Left renal pelvis (tissue), 4 donors: Measurements from ENCODE around the gene FAAP100. TPM values are rescaled to one million over a fixed set of nuclear protein-coding genes. Genes with fewer than 3 reads are reported as not detected.

Experiments
- DNase-seq, 4 donors: peaks; one replicate each; pipeline ENCODE4 v3.0.0-alpha.2; 2013; ENCODE audit warnings: low read depth in 4 of 4, low spot score in 3 of 4
- polyA plus RNA-seq, 4 donors: library from polyadenylated mRNA; unstranded; fragments of 120-200 nt; gene quantifications; one replicate each; pipeline ENCODE4 v1.2.1, GENCODE V29; 2013; ENCODE audit not compliant: insufficient read length in 4 of 4

The FAAP100 gene
- polyA plus RNA-seq, 4 donors, result 19.0 to 37.2 (median 24.3) TPM

DNA sequence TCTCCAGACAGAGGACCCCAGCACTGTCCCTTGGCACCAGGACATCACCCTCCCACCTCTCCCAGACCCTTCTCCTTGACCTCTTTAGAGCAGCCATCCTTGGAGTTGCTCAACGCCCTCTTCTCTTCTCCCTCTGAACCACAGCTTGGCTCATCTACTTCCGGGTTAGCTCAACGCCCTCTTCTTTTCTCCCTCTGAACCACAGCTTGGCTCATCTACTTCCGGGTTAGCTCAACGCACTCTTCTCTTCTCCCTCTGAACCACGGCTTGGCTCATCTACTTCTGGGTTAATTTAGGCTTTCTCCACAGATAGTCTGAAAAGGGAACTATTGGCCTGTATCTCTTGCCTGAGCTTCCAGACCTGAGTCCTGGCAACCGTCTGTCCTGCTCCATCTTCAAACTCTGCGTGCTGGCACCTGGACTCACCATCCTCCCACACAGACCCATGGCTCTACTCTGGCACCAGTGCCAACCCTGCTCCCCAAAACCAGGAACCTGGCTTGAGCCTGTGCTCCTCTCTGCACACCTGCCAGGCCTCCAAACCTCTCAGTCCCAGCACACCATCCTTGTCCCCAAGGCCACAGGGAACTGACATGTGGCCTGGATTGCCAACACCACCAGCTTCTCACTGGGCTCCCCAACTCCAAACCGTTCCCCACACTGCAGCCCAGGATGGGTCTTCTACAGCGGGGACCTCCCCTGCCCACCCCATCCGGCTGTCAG is 25.3 kb upstream of the FAAP100 start:
- no peak for DNase-seq

DNA sequence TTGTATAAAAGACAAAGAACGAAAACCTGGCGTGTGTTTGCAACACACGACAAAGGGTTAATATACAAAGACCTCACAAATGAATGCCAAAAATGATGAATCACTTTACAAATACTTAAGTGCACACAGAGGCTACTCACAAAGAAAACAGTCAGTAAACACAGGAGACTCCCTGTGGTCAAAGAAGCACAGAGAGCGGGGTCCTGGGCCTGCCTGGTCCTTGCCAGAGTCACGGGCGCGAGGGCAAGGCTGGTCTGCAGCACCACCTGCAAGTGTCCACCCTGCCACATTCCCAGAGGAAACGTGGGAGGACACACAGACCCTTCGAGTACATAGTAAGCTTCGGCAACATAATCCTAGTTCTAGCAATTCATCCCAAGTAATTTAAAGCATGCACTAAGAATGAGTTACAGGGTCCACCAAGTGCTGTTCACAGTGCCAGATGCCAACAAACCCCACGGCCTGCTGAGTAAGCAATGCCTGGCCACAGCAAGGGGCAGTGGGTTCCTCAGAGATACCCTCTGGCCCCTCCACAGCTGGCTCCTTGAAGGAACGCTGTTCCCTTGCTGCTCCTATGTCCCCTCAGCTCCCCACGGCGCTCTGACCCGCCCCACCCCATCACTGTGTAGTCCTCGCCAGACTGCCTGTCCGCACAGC is 24.6 kb upstream of the FAAP100 start:
- DNase-seq, result no peak

DNA sequence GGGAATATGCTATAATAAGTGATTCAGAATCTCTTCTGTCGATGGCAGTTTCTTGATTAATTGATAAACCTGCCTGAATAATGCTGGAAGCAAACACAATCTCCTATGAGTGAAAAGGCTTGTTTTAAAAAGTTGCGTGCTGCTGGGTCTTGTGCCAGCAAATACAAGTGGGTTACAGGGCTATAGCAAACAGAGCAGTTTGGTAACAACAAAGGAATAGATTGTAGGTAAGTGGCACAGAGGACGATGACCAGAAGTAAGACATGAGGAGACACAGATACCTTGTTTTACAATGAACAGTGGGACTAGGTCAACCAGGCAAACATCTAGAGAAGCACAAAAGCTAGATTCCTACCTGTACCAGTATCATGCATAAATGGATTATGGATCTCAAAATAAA is 23.7 kb upstream of the FAAP100 start:
- DNase-seq, result no peak

DNA sequence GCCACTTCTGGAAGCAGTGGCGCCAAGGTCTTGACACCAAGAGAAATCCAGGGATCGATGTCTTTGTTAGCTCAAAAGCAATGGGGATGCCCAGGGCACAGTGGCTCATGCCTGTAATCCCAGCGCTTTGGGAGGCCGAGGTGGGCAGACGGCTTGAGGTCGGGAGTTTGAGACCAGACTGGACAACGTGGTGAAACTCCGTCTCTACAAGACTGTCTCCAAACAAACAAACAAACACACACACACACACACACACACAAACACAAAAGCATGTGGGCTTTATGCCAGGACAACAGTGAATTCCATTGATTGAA is 22.4 kb upstream of the FAAP100 start:
- DNase-seq, result no peak

DNA sequence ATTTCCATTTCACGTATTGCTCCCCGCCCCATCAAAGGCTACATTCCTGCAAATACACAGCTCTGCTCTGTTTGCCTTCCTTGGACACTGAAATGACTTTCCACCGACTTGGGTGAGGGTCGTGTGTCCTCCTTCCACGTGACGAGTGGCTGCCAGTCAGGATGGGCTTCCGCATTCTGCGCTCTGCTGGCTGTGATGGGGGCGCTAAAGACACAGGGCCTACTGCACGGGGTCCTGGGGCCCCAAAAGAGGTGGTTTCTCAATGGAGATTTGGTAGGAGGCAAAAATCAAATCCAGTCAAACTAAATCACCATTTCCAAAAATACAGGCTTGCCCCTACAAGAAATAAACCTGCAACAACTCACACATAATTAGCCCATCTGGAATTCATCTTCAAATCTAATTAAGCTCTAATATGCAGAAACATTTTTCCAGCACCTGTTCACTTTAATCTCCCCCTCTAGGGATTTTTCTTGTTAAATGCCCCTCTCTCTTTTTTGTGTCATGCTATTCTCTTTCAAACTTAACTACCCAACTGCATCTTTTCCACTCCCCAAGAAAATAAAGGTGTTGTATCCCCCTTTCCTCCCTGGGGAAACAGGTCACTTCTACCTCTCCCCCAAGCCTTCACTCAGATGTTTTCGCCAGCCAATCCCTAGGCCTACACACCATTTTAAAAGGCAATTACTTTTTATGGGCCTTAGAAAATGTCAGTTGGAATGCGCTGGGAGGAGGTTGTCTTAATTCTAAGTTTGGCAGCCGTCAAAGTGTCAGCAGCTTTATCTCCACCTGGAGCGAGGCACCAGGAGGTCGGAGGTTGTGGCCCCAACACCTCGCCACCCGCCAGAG is 21.9 kb upstream of the FAAP100 start:
- no peak for DNase-seq

DNA sequence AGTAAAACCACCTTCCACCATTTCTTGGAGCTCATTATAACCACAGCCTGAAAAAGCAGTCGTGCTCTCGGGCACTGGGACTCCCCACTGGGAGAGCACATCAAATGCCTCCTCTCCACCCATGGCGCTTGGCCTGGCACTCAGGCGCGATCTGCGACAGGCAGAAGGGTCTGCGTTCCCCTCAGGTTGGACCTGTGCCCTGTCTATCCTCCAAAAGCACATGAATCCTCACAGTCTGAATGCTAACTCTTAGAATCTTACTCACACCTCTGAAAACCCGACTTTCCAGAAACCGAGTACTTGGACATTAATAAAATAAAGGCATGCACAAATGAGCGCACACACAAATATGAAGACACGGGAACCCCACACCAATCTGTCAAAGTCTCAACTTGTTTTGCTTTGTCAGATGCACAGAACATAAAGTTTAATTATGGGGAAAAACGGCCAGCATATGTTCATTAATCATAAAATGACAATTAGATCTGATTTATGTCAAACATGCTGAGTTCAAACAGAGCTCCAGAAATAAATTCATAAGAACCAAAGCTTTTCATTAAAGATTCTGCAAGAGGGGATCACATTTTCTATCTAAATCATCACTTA is 20.5 kb upstream of the FAAP100 start:
- DNase-seq, result no peak

DNA sequence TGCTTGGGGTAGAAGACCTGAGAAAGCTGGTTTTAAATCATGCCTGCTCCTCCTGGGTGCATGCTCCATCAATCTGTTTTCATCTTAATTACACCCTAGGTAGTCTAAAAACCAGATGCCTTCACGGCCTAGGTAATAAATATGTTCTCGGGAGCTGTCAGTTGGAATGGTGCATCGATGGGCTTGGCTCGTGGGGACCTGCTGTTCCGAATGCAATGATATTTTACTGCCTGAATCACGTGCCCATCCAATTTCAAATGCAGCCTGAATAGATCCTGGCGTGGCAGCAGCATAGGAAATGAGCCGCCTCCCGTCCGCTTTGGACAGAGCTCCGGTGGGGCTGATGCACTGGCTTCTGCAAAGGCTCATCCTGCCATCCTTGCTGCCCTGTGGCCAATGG is 18.8 kb upstream of the FAAP100 start:
- DNase-seq, result no peak

DNA sequence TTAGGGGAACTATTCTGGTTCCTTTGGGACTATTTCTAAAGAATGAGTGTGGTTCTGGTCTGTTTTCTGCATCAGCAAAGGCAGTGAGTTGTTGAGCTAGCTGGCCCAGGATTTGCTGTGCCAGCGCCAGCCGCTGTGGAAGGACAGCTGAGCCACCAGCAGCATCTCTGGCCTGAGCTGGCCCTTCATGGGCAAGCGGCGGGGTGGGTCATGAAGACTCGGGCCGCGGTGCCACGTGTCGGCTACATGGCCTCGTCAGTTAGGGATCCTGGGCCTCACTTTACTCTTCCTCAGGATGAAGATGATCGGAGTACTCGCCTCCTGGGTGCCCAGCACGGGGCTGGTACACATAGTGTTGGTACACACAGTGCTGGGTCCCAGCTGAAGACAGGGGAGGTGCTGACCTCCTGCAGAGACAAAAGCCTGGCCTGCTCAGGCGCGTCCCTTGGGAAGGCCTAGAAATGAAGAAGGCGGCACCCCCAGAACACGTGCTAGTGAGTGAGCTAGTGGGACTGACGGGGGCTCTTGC is 17.9 kb upstream of the FAAP100 start:
- DNase-seq, result no peak

DNA sequence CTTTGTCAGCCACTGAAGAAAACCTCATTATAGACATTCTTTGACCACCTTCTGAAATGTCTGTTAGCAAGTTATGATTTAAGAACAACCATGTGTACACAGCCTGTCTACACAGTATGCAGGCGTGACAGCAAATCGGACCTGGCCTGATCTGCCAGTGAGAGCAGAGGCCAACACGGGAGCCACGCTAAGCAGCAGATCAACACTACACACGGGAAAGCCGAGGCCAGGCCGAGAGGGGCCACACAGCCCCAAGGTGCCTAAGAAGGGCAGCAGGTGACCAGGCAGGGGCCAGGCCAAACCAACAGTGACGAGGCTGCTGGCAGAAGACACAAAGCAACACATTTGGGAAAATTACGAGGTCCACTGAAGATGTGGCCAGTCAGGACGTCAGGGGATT is 16.3 kb upstream of the FAAP100 start:
- DNase-seq, result no peak

DNA sequence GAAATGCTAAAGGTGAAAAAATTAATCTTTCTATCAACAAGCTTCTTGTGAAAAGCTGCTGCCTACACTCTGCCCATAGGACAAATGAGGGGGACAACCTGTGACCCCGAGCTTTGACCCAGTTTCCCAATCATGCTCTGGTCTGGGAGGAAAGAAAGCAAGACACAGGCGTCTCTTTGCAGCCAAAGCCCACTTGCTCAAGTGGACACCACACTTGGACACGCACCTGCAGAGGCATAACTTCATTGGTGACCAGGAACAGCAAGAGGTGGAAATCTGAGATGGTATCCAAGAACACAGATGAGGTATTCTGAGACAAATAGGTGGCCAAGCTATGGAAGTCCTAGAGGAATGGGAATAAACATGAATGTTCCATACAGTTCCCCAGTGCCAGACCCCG is 15.0 kb upstream of the FAAP100 start:
- no peak for DNase-seq

DNA sequence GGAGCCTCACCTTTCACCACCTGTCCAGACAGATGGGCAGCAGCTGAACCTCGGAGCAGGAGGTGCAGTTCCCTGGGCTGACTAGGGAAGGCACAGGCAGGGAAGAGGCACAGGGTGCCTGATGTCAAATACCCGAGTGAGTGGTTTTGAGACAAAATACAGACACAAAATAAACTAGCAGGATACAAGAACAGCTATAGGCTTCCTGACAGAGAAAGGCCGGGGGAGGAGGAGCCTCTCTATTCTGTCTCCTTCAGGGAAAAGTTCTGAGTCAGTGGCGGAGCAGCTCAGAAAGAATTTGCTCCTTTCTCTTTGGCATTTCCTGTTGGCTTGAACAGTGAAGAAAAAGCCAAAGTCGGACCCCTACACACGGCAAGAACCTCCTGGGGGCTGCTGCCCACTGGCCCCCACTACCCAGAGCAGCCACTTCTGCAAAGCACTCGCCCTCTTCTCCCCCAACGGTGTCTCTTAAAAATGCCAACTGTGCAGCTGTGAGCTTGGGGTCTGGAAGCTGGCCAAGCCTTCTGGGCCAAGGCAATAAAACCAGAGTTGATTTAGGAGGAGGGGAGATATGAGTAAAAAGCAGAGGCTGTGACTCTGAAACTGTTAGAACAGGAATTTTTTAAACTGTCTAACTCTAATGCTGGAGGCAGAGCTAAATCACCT is 14.4 kb upstream of the FAAP100 start:
- DNase-seq, result no peak

DNA sequence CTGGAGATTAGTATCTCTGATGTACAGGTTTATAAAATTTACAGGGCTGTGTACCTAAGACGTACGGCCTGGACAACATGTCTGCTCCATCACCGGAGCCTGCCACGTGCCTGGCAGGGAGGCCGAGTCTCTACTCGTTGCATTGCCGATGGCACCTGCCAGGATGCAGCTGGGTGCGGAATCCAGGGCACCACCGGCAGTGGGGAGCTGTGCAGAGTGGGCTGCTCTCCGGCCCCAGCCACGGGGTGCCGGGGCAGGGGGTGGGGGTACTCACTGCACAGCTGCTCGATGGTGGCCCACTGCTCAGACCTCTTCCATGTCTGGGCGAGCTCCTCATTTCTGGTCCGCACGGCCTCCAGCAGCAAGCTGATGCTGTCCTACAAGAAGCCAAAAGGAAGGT is 13.1 kb upstream of the FAAP100 start:
- DNase-seq, result no peak

DNA sequence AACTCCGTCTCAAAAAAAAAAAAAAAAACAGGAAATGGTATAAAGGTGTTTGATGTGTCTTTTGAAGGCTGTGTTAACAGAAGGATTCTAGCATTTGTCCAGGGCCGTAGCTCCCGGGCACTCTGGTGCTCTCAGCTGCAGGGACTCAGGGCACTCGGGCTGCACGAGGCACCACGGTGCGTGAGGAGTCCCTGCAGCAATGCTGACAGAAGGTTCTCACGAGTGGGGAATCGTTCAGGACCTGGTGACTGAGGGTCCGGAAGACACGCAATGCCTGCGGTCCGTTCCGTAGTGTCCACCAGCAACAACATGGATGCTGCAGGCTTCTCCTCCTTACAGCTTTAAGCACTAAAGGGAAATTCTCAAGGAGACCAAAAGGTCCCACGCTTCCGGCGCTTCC is 12.6 kb upstream of the FAAP100 start:
- no peak for DNase-seq

DNA sequence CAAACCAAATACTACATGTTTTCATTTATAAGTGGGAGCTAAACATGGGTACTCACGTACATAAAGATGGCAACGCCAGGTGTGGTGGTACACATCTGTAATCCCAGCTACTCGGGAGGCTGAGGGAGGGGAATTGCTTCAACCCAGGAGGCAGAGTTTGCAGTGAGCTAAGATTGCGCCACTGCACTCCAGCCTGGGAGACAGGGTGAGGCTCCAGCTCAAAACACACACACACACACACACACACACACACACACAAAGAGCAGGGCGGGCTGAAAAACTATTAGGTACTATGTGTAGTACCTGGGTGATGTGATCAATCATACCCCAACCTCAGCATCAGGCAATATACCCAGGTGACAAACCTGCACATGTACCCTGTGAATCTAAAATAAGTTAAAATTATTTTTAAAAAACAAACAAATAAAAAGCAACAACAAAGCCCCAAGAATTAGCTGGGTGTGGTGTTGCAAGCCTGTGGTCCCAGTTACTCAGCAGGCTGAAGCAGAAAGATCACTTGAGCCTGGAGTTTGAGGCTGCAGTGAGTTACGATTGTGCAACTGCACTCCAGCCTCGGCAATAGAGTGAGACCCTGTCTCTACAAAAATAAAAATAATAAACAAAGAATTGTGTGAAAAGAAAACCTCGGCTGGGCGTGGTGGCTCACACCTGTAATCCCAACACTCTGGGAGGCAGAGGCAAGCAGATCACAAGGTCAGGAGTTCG is 11.9 kb upstream of the FAAP100 start:
- no peak for DNase-seq

DNA sequence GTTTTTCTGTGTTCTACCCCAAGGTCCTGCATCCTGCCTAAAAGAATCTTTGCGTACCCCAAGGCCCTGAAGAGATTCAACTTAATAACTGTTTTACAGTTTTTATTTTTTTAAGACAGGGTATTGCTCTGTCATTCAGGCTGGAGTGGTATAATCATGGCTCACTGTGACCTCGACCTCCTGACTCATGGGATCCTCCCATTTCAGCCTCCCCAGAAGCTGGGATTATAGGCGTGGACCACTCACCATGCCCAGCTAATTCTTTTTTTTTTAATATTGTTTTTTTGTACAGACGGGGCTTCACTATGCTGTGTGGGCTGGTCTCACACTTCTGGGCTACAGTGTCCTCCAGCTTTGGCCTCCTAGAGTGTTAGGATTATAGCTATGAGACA is 9.3 kb upstream of the FAAP100 start:
- no peak for DNase-seq

DNA sequence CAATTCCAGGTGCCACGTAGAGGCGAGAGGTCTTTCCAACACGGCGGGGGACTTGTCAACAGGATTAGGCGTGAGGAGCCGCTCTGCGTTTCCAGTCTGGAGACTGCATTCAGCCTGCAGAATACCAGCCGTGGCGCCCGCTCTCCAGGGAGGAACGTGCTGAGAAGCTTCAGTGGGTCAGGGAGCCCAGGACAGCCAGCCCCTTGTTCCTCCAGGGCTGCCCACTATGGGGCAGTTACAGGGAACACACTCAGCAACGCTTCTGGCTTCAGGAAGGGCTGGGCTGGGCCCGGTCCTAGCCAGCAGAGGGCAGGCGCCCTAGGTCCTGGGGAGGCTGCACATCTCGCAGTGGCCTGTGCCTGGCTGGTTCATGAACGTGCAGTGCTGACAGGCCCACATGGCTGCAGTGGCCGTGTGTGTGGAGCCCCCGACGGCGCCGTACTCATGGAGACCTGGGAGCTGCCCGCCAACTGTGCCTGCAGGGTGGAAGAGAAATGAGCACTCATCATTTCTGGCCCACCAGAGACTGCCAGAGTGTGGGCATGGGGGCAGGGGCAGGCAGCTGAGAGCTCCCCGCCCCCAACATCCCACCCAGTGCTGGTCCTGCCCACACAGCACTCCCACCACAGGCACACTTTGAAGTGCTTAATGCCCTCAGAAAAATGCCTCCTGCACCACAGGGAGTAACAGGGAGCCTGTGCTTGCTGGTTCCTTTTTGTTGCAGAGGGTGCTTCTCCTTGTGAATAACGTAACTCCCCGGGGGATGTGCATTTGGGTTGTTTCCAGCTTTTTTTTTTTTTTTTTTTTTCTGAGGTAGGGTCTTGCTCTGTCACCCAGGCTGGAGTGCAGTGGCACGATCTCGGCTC is 7.0 kb upstream of the FAAP100 start:
- no peak for DNase-seq

DNA sequence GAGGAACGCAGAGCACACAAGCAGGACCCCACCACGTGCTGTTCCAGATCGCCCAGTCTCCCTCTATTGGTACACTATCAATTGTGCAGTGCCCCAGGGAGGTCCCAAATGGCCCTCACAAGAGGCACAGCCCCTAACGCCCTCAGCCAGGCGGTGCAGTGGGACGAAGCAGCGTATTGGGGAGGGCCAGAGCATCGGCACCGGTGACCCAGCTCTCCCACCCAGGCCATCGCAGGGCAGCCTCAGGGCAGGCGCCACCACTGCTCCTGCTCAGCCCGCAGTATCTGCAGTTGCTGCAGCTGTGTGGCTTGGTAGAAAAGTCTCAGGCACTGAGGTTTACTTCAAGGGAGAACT is 5.9 kb upstream of the FAAP100 start:
- no peak for DNase-seq

DNA sequence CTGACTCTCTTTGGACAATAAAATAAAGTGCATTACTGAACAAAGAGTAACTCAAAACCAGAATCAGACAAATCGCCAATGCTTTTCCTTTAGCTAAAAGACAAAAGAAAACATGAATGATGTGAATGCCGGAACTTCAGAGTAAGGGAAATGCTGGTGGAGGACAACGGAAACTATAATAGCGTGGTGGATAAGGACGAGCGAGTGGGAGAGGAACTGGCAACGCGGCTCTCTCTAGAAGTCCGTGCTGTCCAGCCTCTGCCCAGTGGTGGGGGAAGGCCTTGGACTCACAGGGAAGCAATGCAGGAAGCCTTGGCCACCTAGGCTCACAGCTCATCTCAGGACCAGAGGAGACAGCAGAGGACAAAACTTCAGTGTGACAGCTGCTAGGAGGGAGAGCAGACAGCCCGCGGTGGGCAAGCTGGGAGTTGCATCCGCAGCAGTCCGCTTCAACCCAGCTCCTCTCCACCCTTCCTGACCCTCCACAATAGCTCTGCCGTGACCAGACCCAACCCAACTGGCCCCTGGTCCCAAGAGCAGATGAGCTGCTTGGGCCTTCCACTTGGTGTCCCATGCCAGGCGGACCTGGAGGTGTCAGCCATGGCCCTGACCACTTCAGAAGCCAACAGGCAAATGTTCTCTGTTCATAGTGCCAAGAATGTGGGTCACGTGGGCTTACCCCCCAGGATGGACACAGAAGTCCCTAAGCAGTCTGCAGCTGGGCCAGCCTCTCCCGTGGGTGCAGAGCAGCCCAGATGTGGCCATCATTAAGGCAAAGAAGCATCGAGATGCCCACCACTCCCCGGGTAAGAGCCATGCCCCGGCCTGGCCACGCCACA is 5.3 kb upstream of the FAAP100 start:
- DNase-seq, result no peak
